ENCODE measurements around the gene SLC6A16.
A peak's percentile ranks its signal among the peaks of the same experiment; 100 is the strongest.

SLC6A16 gene

DNA sequence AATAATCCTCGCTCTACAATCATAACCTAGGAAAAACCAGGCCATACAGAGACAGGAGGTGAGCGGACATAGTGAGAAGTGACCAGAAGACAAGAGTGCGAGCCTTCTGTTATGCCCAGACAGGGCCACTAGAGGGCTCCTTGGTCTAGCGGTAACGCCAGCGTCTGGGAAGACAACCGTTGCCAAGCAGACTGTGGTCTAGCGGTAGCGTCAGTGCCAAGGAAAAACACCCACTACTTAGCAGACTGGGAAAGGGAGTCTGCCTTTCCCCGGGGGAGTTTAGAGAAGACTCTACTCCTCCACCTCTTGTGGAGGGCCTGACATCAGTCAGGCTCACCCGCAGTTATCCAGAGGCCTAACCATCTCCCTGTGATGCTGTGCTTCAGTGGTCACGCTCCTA is 58.6 kb downstream of the SLC6A16 start:
- DNase-seq (ENCODE audit: low read depth): peak; percentile 4

DNA sequence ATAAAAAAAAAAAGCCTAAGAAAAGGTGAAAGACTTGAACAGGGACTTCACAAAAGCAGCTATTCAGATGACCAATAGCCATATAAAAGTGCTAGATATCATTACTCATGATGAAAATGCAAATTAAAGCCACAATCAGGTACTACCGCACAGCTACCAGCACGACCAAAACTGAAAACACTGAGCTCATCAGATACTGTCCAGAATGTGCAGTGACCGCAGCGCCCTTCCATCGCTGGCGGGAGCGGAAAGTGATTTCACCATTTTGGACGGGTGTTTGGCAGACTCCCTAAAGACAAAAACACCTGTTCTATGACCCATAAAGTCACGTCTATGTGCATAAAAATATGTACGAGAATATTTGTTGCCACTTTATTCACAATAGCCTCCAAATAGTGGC is 60.7 kb downstream of the SLC6A16 start:
- no peak for DNase-seq (ENCODE audit: low read depth)

DNA sequence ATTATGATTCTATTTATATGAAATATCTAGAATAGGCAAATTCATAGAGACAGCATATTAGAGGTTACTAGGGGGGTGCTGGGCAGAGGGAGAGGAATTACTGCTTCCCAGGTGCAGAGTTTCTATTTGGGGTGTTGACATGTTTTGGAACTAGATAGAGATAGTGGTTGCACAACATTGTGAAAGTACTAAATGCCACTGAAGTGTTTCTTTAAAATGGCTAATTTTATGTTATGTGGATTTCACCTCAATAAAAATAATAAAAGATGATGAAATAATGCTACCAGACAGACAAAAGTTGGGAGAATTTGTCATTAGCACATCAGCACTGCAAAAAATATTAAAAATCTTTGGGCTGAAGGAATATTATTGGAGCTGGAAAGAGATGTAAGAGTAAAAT is 63.4 kb downstream of the SLC6A16 start:
- no peak for DNase-seq (ENCODE audit: low read depth)

GRCh38 chr19:49256691-49257090 is 68.3 kb downstream of the SLC6A16 start:
- no peak for DNase-seq (ENCODE audit: low read depth)

GRCh38 chr19:49255674-49256073 is 69.3 kb downstream of the SLC6A16 start:
- DNase-seq (ENCODE audit: low read depth): no peak

- DNase-seq (ENCODE audit: low read depth): no peak
These were observed 75.1 kb downstream of the SLC6A16 start for GRCh38 chr19:49249933-49250332.

DNA sequence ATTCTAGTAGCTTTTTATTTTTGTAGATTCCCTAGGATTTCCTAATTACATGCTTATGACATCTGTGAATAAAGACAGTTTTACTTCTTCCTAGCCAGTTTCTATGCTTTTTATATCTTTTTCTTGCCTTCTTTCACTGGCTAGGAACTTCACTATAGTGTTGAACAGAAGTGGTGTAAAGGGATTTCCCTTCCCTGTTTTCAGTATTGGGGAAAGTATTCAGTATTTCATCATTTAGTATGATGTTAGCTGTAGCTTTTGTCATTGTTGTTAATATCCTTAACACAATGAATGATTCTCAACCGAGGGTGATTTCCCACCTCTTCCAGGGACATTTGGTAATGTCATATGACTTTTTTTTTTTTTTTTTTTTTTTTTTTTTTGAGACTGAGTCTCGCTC is 77.3 kb downstream of the SLC6A16 start:
- no peak for DNase-seq (ENCODE audit: low read depth)

DNA sequence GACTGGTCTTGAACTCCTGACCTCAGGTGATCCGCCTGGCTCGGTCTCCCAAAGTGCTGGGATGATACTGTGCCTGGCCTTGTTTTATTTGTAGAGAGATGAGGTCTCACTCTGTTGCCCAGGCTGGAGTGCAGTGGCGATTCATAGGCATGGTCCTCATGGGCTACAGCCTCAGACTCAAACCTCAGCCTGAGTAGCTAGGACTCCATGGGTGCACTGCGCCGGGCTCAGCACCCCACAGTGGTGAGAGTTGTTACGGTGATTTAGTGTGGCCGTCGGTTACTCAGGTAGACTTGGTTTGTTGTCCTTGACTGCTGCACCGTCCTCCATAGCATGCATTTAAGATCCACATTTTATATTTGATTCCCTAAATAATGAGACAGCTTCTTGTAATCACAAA is 80.7 kb downstream of the SLC6A16 start:
- no peak for DNase-seq (ENCODE audit: low read depth)

DNA sequence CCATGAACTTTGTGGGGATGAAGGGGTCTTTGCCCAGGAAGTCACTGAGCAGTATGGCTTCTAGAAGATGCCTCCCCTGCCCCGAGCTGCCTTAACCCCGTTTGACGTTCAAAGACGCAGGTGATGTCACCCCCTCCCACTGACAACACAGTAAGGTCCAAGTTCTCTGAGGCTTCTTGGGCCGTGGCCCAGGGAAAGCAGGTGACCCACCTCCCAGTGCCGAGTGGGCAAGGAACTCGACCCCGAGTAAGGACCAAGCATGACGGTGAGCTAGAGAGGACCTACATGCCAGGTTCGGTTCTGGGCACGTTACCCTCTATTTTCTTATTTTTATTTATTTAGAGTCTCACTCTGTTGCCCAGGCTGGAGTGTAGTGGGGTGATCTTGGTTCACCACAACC is 81.3 kb downstream of the SLC6A16 start:
- DNase-seq (ENCODE audit: low read depth): no peak

- DNase-seq (ENCODE audit: low read depth): no peak
These were observed 81.9 kb downstream of the SLC6A16 start for GRCh38 chr19:49243129-49243528.

GRCh38 chr19:49241769-49242168 is 83.2 kb downstream of the SLC6A16 start:
- DNase-seq (ENCODE audit: low read depth): no peak
